ENCODE results near the gene KIAA2012.

The KIAA2012 gene

GRCh38 chr2:202152104-202152715 lies 79.2 kb downstream of the KIAA2012 start:
- DNase-seq, result no peak

- DNase-seq, result no peak
These were observed 81.6 kb downstream of the KIAA2012 start for GRCh38 chr2:202154613-202155012.

GRCh38 chr2:202157211-202157990 lies 84.3 kb downstream of the KIAA2012 start:
- no peak for DNase-seq

- no peak for DNase-seq
These were observed 85.7 kb downstream of the KIAA2012 start for GRCh38 chr2:202158796-202159195.

- DNase-seq, result no peak
These were observed 88.2 kb downstream of the KIAA2012 start for GRCh38 chr2:202161151-202161835.

DNA sequence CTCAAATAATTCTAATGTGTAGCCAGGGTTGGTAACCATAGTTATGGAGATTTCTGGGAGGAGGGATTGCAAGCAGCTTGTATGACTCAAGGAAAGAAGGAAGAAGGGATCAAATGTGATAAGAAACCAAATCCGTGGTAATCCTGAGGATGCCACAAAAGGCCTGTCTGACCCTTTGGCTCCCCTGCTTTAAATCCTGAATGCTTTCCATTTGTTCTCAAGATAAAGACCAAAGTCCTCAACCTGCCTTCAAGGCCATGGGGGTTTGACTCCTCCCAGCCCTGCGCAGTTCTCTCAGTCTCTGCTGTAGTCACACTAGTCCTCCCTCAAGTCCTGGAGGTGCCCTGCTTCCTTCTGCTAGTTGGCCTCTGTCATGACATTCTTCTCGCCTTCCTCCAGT lies 91.4 kb downstream of the KIAA2012 start:
- no peak for DNase-seq

GRCh38 chr2:202165208-202165607 lies 92.2 kb downstream of the KIAA2012 start:
- no peak for DNase-seq

DNA sequence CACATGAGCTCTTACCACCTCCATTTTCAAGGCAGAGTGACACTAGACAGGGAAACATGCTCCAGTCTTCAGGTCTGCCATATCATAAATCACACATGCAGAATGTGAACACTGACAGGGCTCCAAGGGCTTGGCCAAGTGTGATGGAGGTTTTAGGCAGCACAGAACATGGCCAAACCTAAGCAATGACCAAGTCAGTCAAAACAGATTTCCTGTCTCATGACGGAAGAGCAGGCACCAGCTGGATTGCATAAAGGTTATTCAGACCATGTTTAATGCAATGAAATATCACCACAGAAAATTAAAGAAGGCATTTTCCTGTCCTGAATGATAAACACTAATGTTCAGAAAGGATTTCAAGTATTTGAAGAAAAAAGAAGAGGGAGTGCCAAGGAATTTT lies 92.9 kb downstream of the KIAA2012 start:
- no peak for DNase-seq

- DNase-seq, result no peak
These were observed 96.1 kb downstream of the KIAA2012 start for GRCh38 chr2:202169131-202169530.

DNA sequence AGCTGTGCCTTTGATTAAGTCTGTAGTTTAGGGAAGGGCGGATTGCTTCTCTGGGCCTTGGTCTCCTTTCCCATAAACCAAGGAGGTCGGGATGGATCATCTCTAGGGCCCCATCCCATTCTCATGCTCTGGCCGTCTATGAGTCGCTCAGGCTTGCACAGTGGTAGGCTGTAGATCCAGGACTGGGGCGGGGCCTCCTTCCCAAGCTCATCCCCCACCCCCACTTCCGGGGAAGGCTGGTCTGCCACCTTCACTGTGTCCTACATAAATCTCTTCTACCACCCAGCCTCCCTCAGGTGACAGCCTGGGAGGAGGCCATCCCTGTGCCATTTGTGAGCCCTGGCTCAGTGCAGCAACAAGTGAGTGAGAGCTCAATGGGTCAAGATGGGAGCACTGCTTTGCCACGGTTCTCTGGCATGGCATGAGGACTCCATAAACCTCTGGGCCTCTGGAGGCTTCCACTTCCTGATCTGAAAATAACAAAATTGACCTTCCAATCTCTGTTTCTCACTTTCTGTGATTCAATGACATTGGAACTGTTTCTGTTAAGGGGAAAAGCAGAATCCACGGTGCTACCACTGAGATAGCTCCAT lies 96.9 kb downstream of the KIAA2012 start:
- DNase-seq, result no peak

- DNase-seq, result no peak
These were observed 98.3 kb downstream of the KIAA2012 start for GRCh38 chr2:202171241-202171825.

DNA sequence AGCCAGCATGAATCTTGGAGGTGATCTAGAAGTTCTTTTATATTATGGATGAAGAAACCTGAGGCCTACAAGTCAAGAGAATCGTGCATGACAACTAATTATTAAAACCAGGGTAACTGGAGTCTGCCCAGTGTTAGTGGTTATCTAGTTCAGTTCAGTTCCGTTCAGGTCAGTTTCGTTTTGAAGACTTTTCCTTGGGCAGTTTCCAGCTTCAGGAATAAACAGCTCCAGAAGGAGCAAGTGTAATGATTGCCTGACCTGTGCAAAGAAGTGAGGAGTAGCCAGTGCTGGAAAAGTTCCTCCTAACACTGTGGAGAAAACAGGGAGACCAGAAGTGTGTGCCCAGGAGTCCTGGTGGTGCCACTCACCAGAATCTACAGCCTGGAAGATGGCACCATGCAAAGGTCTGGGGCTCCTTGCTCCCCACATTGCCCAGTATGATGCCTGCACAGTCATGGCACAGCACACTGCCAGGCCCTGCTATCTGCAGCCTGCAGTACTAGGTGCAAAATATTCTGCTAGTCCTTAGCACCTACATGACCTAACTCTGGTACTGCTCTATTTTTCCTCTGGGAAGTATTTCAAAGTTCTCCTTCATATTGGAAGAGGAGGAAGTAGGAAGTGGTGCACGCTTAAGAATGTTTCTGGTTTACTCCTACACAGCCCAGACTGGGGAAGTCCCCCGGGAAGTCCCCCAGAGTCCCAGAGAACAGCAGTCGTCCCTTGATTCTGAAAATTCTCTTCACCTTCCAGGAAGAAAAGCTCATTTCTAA lies 99.6 kb downstream of the KIAA2012 start:
- no peak for DNase-seq

DNA sequence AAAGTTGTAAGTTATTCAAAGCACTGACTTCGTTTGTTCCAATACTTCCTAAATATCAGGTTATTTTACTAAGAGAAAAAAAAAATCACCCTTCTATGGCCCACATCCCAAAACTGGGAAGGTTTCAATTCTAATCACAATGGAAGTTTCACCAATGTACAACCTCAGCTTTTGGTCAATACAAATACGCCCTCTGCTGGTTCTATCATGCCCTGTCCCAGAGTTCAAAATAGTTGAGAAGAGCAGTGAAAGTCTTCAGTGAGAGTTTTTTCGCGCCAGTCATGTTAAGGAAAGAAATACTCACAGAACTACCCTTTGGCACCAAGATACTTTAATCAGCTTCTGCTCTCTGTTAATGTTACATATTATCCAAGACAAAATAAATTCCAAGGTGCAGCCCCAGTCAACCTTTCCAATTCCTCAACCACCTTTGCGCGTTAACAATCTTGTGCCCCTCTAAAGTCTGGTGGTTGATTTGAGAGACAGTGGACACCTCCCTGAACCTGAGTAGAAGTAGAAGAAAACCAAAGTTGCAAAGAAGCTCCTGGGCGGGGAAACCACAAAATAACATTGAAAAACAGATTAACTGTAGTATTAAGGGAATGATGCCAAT lies 105.4 kb downstream of the KIAA2012 start:
- DNase-seq, result peak in 1 of 2 donors; percentile 44

- DNase-seq, result no peak
These were observed 111.5 kb downstream of the KIAA2012 start for GRCh38 chr2:202184557-202184956.

DNA sequence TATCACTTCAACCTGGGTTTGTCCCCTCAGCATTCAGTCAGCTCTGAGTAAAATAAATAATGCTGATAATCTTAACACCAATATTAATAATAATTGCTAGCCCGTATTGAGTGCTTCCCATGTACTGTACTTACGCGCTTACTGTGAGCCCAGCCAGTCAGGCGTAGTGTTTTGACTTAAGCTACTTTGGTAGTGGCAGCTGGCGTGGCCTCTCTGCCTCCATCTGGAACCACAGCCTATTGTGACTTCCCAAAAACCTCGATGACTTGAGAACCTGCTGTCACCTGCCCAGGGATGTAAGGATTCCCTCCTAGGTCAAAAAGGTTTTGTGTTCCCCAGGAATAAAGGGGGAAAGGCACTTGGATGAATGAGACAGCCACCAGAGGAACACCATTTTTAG lies 112.1 kb downstream of the KIAA2012 start:
- DNase-seq, result no peak

DNA sequence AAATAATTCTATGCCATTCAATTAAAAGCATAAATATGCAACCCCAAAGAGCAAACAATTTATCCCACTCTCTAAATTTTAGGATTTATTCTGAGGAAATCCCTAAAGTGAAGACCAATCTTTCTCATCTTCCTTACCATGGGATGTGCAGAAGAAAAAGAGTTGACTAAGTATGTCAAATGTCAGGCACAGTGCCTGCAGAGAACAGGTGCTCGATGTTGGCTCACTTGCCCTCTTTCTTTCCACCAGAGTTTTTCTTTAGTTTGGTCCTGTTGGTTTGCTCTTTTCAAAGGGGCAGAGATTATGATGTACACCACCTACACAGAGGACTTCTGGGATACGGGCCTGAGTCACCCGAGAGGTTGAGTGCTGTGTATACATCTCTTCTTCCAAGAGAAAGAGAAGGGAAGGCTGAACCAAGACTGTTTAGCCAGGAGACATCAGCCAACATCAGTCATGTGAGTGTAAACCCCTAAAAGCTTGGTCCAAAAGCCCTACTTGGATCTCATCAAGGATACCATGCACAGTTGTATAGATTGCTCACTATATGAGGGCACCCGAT lies 113.7 kb downstream of the KIAA2012 start:
- no peak for DNase-seq

DNA sequence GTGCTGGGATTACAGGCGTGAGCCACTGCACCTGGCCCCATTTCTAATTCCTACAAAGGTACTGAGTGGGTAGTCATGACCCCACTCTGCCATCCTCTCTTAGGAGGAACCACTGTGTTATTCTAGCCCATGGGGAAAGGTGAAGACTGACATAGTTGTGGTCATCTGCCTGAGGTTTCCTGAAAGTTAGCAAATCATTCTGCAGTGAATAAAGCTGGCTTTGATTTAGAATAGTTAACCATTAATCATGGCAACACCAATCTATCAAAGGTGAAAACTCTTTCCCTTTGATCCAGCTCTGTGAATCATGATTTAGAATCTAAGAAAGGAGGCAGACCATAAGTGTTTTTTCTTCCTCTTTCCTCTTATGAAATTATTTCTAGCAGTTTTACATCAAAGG lies 114.5 kb downstream of the KIAA2012 start:
- DNase-seq, result no peak

DNA sequence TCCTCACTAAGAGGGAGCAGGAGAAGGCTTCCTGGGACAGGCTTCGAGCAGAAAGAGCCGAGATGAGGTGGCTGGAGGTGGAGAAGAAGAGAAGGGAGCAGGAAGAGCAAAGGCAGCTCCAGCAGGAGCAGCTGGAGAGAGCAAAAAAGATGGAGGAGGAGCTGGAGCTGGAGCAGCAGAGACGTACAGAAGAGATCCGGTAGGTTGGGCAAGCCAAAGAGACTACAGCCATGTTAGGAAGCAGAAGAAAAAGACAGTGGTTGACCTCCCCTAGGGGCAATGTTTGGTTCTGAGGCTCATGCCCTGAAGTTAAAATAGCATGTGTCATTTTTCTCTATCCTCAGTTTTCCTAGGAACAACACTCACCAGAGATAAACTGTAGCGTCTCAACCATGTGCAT lies 120.2 kb downstream of the KIAA2012 start:
- no peak for DNase-seq

DNA sequence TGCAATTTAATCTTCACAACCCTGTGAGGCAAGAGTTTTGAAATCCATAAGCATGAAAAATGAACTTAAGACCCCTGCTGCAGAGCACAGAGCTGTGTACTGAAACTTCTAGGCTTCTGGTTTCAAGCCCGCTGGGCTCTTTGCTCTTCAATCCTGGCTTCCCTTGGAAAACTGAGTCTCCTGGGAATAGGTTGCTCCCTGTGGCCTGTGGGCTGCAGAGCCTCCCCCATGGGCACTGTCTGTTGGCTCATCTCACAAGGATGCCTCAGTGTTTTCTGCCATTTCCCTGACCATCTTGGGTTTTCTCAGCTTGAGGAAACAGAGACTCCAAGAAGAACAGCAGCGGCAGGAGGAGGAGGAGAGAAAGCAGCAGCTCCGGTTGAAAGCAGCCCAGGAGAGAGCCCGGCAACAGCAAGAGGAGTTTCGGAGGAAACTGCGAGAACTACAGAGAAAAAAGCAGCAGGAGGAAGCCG lies 120.9 kb downstream of the KIAA2012 start:
- DNase-seq, result no peak

DNA sequence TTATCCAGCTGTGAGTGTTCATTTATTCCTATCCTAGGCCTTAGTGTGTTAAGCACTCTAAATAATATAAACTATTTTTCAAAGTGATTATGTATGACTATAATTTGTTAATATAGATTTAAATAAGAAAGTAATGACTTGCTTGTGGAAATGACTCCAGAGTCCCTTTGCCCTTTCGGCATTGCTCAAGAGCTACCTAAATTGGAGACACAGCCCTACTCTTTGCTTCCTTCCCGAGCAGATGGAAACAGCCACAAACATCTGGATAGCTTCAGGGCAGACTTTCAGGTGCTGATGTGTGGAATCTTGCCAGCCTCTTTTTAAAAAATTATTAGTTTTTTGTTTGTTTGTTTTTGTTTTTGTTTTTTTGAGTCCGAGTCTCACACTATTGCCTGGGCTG lies 121.4 kb downstream of the KIAA2012 start:
- DNase-seq, result no peak

DNA sequence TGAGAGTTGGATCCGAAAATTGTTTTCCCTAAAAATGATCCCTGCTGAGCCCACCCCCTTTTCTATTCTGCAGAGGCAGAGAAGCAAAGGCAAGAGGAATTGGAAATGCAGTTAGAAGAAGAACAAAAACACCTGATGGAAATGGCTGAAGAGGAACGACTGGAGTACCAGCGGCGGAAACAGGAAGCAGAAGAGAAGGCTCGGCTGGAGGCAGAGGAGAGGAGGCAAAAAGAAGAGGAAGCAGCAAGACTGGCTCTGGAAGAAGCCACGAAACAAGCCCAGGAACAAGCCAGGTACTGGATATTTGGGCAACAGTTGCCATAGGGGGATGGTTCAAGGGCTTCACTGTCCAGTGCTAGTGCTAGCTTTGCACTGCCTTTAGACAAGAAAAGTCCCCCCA lies 123.7 kb downstream of the KIAA2012 start:
- DNase-seq, result peak in 1 of 2 donors; percentile 2
